ENCODE data around the gene EIF4E3. TPM values are rescaled to one million over a fixed set of nuclear protein-coding genes. Genes with fewer than 3 reads are reported as not detected.

Gene EIF4E3
- total RNA-seq, 1 donor, result 0.43 TPM

- no peak overlapping the region for H3K4me3 ChIP-seq (ENCODE audit: low read depth, low read length)
- no peak for TF ChIP-seq CTCF (IDR thresholded peaks at IDR 0.05; ENCODE audit: insufficient read depth, low read depth, low read length)
- no peak for DNase-seq (ENCODE audit: low read depth)
Observed at GRCh38 chr3:71754610-71755253, 29.5 kb upstream of the EIF4E3 start.

GRCh38 chr3:71753701-71754609 lies 28.8 kb upstream of the EIF4E3 start, which contains the start of gene GPR27:
Gene GPR27 (plus strand): TSS chr3:71753855. CDS start chr3:71754050, 195 bp downstream.
- DNase-seq (ENCODE audit: low read depth), result peak; percentile 39
- no peak for TF ChIP-seq CTCF (IDR thresholded peaks at IDR 0.05; ENCODE audit: insufficient read depth, low read depth, low read length)
- no peak within 1 kb of the TSS for H3K4me3 ChIP-seq (ENCODE audit: low read depth, low read length)

GRCh38 chr3:71752831-71753700 lies 27.9 kb upstream of the EIF4E3 start:
- H3K4me3 ChIP-seq (ENCODE audit: low read depth, low read length), result no peak overlapping the region
- DNase-seq (ENCODE audit: low read depth), result no peak
- no peak for TF ChIP-seq CTCF (IDR thresholded peaks at IDR 0.05; ENCODE audit: insufficient read depth, low read depth, low read length)

GRCh38 chr3:71751602-71752001 lies 26.4 kb upstream of the EIF4E3 start:
- no peak for TF ChIP-seq CTCF (IDR thresholded peaks at IDR 0.05; ENCODE audit: insufficient read depth, low read depth, low read length)
- H3K4me3 ChIP-seq (ENCODE audit: low read depth, low read length), result no peak overlapping the region
- no peak for DNase-seq (ENCODE audit: low read depth)

GRCh38 chr3:71744738-71745137 lies 19.5 kb upstream of the EIF4E3 start:
- no peak for TF ChIP-seq CTCF (IDR thresholded peaks at IDR 0.05; ENCODE audit: insufficient read depth, low read depth, low read length)
- no peak for DNase-seq (ENCODE audit: low read depth)

GRCh38 chr3:71742621-71743020 lies 17.4 kb upstream of the EIF4E3 start:
- no peak overlapping the region for H3K4me3 ChIP-seq (ENCODE audit: low read depth, low read length)
- no peak for TF ChIP-seq CTCF (IDR thresholded peaks at IDR 0.05; ENCODE audit: insufficient read depth, low read depth, low read length)
- no peak for DNase-seq (ENCODE audit: low read depth)

More at GRCh38 chr3:71744738-71745137, 19.5 kb upstream of the EIF4E3 start:
- H3K4me3 ChIP-seq (ENCODE audit: low read depth, low read length), result no peak overlapping the region
